GM10847 (cell line): ENCODE results near the gene PATJ.

Experiments
- POLR2A ChIP-seq: IDR thresholded peaks from 2 replicates; pipeline ENCODE4 v1.6.1; 2011; ENCODE audit not compliant: insufficient read length; ENCODE audit errors: extremely low read depth

PATJ gene

GRCh38 chr1:62107923-62108322 lies 365.6 kb downstream of the PATJ start:
- TF ChIP-seq POLR2A = no peak

- TF ChIP-seq POLR2A = no peak
These were observed 366.8 kb downstream of the PATJ start for GRCh38 chr1:62109124-62109523.

- no peak for TF ChIP-seq POLR2A
These were observed 368.0 kb downstream of the PATJ start for GRCh38 chr1:62110198-62110817.

- TF ChIP-seq POLR2A = no peak
These were observed 368.8 kb downstream of the PATJ start for GRCh38 chr1:62111084-62111483.

GRCh38 chr1:62113507-62113906 lies 371.2 kb downstream of the PATJ start:
- TF ChIP-seq POLR2A = no peak

GRCh38 chr1:62117018-62117750 lies 374.9 kb downstream of the PATJ start:
- TF ChIP-seq POLR2A = no peak

- TF ChIP-seq POLR2A = no peak
These were observed 384.5 kb downstream of the PATJ start for GRCh38 chr1:62126579-62127290.

- no peak for TF ChIP-seq POLR2A
These were observed 386.5 kb downstream of the PATJ start for GRCh38 chr1:62128745-62129144.

- TF ChIP-seq POLR2A = no peak
These were observed 388.9 kb downstream of the PATJ start for GRCh38 chr1:62131093-62131725.

- TF ChIP-seq POLR2A = no peak
These were observed 395.7 kb downstream of the PATJ start for GRCh38 chr1:62138029-62138428.

- TF ChIP-seq POLR2A = no peak
These were observed 397.1 kb downstream of the PATJ start for GRCh38 chr1:62139410-62139809.

GRCh38 chr1:62140666-62141065 lies 398.4 kb downstream of the PATJ start:
- TF ChIP-seq POLR2A = no peak

GRCh38 chr1:62142496-62142895 lies 400.2 kb downstream of the PATJ start:
- no peak for TF ChIP-seq POLR2A

GRCh38 chr1:62144238-62144831 lies 402.1 kb downstream of the PATJ start:
- TF ChIP-seq POLR2A = no peak

- TF ChIP-seq POLR2A = no peak
These were observed 417.7 kb downstream of the PATJ start for GRCh38 chr1:62159940-62160348.
